Measurements from ENCODE around the gene RFK. TPM values are rescaled to one million over a fixed set of nuclear protein-coding genes. Genes with fewer than 3 reads are reported as not detected.

RFK gene
- total RNA-seq (10 to 100 TPM; 16.2 to 29.5 (median 23.6) TPM), polyA plus RNA-seq (10 to 100 TPM; 11.2 to 24.5 TPM)
- long read RNA-seq, donor 1, transcript RFK-201 (4 exons, 2,684 nt), result major isoform, 58 of 61 reads
- long read RNA-seq, donor 1, partial matches to known transcripts, result 0 of 61 reads
- long read RNA-seq, donor 1, other reads (novel, unspliced or antisense), result 2 of 61 reads
- long read RNA-seq, donor 2, transcript RFK-201 (4 exons, 2,684 nt), result major isoform, 171 of 174 reads
- long read RNA-seq, donor 2, partial matches to known transcripts, result 0 of 174 reads
- long read RNA-seq, donor 2, other reads (novel, unspliced or antisense), result 1 of 174 reads
- long read RNA-seq, donor 3, transcript RFK-201 (4 exons, 2,684 nt), result major isoform, 61 of 61 reads
- long read RNA-seq, donor 3, partial matches to known transcripts, result 0 of 61 reads
- long read RNA-seq, donor 3, other reads (novel, unspliced or antisense), result 0 of 61 reads

DNA sequence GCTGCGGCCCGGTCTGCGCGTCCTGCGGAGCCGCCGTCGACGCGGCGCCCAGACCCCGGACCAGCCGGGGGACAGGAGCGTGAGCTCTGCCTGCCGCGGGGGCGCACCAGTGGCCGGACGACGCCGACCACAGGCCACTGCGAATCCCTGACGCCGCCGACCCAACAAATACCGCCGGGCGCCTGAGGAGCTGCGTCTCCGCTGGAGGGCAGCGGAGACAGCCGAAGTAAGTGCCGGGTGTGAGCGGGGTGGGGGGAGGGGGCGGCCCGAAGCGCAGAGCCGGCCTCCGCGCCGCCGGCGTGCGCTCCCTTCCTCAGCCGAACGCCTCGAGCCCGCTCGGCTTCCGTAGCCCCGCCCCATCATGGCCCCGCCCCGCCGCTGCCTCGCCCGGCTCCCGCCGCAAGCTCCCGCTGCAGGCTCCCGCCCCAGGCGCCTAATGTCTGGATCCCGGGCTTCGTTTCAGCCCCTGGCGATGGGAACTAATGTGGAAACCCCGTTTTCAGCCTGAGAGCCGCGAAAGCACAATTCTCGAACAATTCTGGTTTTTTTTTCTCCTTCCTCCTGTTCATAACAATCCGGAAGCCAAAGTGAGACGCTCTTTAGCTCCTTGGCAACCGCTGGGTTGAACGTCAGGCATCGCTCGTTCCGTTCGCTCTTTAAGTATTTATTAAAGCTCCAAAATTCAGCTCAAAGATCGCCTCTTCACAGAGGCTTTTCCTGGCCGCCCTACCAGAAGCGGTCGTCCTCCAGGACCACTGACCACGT lies at the start of gene RFK:
TSS of gene RFK (minus strand) at position 232 of the 765 bp plus-strand sequence. CDS start 255 bp downstream, outside the sequence.
- TF ChIP-seq POLR2A (IDR thresholded peaks at IDR 0.05), result peak in 1 of 2 donors; percentile 73
- TF ChIP-seq, protein P1, sequence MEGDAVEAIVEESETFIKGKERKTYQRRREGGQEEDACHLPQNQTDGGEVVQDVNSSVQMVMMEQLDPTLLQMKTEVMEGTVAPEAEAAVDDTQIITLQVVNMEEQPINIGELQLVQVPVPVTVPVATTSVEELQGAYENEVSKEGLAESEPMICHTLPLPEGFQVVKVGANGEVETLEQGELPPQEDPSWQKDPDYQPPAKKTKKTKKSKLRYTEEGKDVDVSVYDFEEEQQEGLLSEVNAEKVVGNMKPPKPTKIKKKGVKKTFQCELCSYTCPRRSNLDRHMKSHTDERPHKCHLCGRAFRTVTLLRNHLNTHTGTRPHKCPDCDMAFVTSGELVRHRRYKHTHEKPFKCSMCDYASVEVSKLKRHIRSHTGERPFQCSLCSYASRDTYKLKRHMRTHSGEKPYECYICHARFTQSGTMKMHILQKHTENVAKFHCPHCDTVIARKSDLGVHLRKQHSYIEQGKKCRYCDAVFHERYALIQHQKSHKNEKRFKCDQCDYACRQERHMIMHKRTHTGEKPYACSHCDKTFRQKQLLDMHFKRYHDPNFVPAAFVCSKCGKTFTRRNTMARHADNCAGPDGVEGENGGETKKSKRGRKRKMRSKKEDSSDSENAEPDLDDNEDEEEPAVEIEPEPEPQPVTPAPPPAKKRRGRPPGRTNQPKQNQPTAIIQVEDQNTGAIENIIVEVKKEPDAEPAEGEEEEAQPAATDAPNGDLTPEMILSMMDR (IDR thresholded peaks at IDR 0.05), result peak in 11 of 12 donors; percentile 20 to 69 (median 42)

DNA sequence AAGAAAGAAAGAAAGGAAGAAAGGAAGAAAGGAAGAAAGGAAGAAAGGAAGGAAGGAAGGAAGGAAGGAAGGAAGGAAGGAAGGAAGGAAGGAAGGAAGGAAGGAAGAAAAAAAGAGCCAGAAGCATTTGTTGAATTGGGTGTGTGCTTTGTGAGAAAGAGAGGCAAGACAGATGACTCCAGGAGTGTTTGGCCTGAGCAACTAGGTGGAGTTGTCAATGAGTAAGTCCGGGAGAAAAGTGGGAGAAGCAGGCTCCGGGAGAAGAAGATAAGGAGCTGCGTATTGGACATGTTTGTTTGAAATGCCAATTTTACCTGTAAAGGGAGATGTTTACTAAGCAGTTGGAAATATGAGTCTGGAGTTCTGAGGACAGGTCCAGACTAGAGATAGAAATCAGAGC lies 49.7 kb upstream of the RFK start:
- Histone ChIP-seq H3K27ac (no peak overlapping the region), H3K27me3 (no peaks in the 10 kb centered on the region), H3K9me3 (no peaks in the 10 kb centered on the region), H3K4me3 (no peak overlapping the region), H3K4me1 (peaks cover 0 to 4% (median 0%) of the 10 kb centered on the region in 12 donors), H3K36me3 (no peaks in the 10 kb centered on the region)
- TF ChIP-seq, protein P1 (IDR thresholded peaks at IDR 0.05), result no peak
- TF ChIP-seq POLR2A (IDR thresholded peaks at IDR 0.05), result no peak
- DNase-seq (no peak), ATAC-seq (no peak)
- 67 to 80% (median 74%) methylated on average over 3 of the region's 3 CpGs for WGBS, 4 donors
- intact Hi-C loops (cut with DNase I), result no loop called here

More for the DNA sequence above, at the start of gene RFK:
- Histone ChIP-seq H3K27me3 (no peaks in the 10 kb centered on the region), H3K4me3 (peak within 1 kb of the TSS; percentile 73 to 99 (median 93)), H3K9me3 (peaks cover 0 to 8% (median 0%) of the 10 kb centered on the region in 12 donors), H3K4me1 (peaks cover 0 to 43% (median 17%) of the 10 kb centered on the region in 12 donors), H3K27ac (peak within 1 kb of the TSS; percentile 86 to 99 (median 94)), H3K36me3 (peaks cover 0 to 16% (median 4%) of the 10 kb centered on the region in 9 donors)
- peak; percentile 94 to 97 (median 94) for DNase-seq
- ATAC-seq, result peak; percentile 92 to 98 (median 98)
- 0% methylated on average over 23 to 81 of the region's 81 CpGs for WGBS, 4 donors
- intact Hi-C loops (cut with DNase I), result loop anchor here in 1 of 10 donors (5.0 kb wide), 1 partner anchor 263 kb away; no protein-coding TSS in a partner anchor

DNA sequence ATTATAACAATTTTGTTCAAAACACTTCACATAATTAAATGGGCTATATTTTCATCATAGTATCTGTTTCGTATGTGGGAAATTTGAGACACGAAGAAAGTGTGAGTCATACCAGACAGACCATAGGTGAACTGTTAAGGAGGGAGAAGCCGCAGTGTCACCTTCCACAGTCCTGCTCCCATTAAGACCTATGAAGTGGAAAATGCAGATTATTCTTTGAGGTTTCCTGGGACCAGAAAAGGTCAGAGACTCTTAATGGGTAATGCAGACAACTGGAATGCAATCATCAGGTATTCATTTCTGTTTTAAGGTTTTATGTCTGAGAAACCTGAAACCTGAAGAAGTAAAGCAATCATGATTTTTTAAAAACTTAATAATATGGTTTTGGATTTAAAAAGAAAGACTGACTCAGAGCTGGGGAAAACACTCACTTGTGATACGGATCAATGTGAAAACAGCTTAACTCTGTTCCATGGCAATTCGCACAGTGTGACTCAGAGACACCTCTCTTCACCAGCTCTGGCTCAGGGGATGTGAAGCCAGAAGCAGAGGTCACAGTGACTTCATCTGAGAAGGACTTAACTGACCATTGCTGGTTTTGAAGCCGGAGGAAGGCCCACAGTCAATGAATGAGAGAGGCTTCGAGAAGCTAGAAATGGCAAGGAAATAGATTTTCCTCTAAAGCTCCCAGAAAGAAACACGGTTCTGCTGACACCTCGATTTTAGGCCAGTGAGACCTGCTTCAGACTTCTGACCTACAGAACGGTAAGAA lies 47.5 kb upstream of the RFK start:
- Histone ChIP-seq H3K36me3 (no peaks in the 10 kb centered on the region), H3K4me3 (no peak overlapping the region), H3K27me3 (no peaks in the 10 kb centered on the region), H3K9me3 (no peaks in the 10 kb centered on the region), H3K27ac (no peak overlapping the region), H3K4me1 (peaks cover 0 to 4% (median 0%) of the 10 kb centered on the region in 12 donors)
- TF ChIP-seq, protein P1 (IDR thresholded peaks at IDR 0.05), result no peak
- no peak for TF ChIP-seq POLR2A (IDR thresholded peaks at IDR 0.05)
- intact Hi-C loops (cut with DNase I), result no loop called here
- 89 to 93% (median 90%) methylated on average over 10 of the region's 10 CpGs for WGBS, 4 donors
- ATAC-seq (no peak), DNase-seq (no peak)

All from heart left ventricle (tissue), 16 donors.